Measurements from ENCODE around the gene CELSR2.

The CELSR2 gene

GRCh38 chr1:109277434-109278204 lies 28.3 kb downstream of the CELSR2 start (continued):
- TF ChIP-seq HOXA7 (CRISPR knock-in tag; IDR thresholded peaks at IDR 0.05; ENCODE audit: borderline replicate concordance) (no peak), HOXD13 (CRISPR knock-in tag; IDR thresholded peaks at IDR 0.05; ENCODE audit: borderline replicate concordance) (no peak), ZNF214 (tag by site-specific recombination; IDR thresholded peaks at IDR 0.05; ENCODE audit: borderline replicate concordance) (no peak), ZNF426 (tag by site-specific recombination; IDR thresholded peaks at IDR 0.05) (no peak), ZNF473 (tag by site-specific recombination; IDR thresholded peaks at IDR 0.05) (no peak), TSHZ1 (tag by site-specific recombination; IDR thresholded peaks at IDR 0.05; ENCODE audit: borderline replicate concordance) (no peak), AEBP2 (tag by site-specific recombination; IDR thresholded peaks at IDR 0.05; ENCODE audit: borderline replicate concordance) (no peak), ZNF792 (tag by site-specific recombination; IDR thresholded peaks at IDR 0.05) (no peak), ZNF211 (tag by site-specific recombination; IDR thresholded peaks at IDR 0.05; ENCODE audit: low read depth) (no peak), ZNF561 (tag by site-specific recombination; IDR thresholded peaks at IDR 0.05; ENCODE audit: borderline replicate concordance) (no peak), ZNF670 (tag by site-specific recombination; IDR thresholded peaks at IDR 0.05; ENCODE audit: low read depth) (no peak), SCRT1 (tag by site-specific recombination; IDR thresholded peaks at IDR 0.05; ENCODE audit: borderline replicate concordance) (no peak), ZNF248 (tag by site-specific recombination; IDR thresholded peaks at IDR 0.05) (no peak), ZNF624 (tag by site-specific recombination; IDR thresholded peaks at IDR 0.05) (no peak), ZNF280C (tag by site-specific recombination; IDR thresholded peaks at IDR 0.05) (no peak), ZNF514 (tag by site-specific recombination; IDR thresholded peaks at IDR 0.05) (no peak), SP7 (tag by site-specific recombination; IDR thresholded peaks at IDR 0.05) (0 out of 2 replicates have a peak, but pooled peaks have one; percentile 26), IKZF3 (tag by site-specific recombination; IDR thresholded peaks at IDR 0.05) (no peak), ZNF513 (tag by site-specific recombination; IDR thresholded peaks at IDR 0.05) (no peak), ZBTB48 (tag by site-specific recombination; IDR thresholded peaks at IDR 0.05) (no peak)
